WTC11 (cell line): ENCODE data around the gene ZNF608. TPM values are rescaled to one million over a fixed set of nuclear protein-coding genes. Genes with fewer than 3 reads are reported as not detected.
A peak's percentile ranks its signal among the peaks of the same experiment; 100 is the strongest.

Source experiments
- ATAC-seq: fragments of 200-7000 bp; cut with Tn5 transposase; 2 replicates; pipeline ENCODE4 v1.10.0; 2021; ENCODE audit warnings: mild to moderate bottlenecking, moderate library complexity
- CTCF ChIA-PET: fragments of 300-600 bp; sonication (Branson Sonifier 250); formaldehyde crosslinking; loops from one replicate; lab custom pipeline; 2021; ENCODE audit warnings: antibody characterized with exemption; lab: Charles Lee
- POLR2A ChIA-PET: fragments of 350-600 bp; sonication (Branson Sonifier 250); formaldehyde crosslinking; loops from one replicate; lab custom pipeline; 2021; ENCODE audit warnings: antibody characterized with exemption; lab: Charles Lee
- DNase-seq: peaks from one replicate; pipeline ENCODE4 v3.0.0; 2021; ENCODE audit warnings: low spot score
- H3K27ac Mint-ChIP-seq: 2 replicates; pipeline ENCODE4 v1.8.0; 2021; ENCODE audit warnings: mixed read lengths
- H3K27me3 Mint-ChIP-seq: 2 replicates; pipeline ENCODE4 v1.8.0; 2021; ENCODE audit warnings: low read depth, mild to moderate bottlenecking, moderate library complexity, mixed read lengths
- H3K36me3 Mint-ChIP-seq: 2 replicates; pipeline ENCODE4 v1.8.0; 2021; ENCODE audit warnings: mixed read lengths
- H3K4me1 Mint-ChIP-seq: 2 replicates; pipeline ENCODE4 v1.8.0; 2022; ENCODE audit warnings: mixed read lengths
- H3K4me3 Mint-ChIP-seq: 2 replicates; pipeline ENCODE4 v1.8.0; 2021; ENCODE audit warnings: mild to moderate bottlenecking, moderate library complexity, mixed read lengths
- H3K9me3 Mint-ChIP-seq: 2 replicates; pipeline ENCODE4 v1.8.0; 2021; ENCODE audit warnings: mixed read lengths
- ELF4 ChIP-seq: sonication (generic); formaldehyde crosslinking; IDR thresholded peaks from 2 replicates; pipeline ENCODE4 v1.8.1; 2022; ENCODE audit warnings: low read depth, mild to moderate bottlenecking, moderate library complexity, missing genetic modification reagents
- ETV6 ChIP-seq: sonication (generic); formaldehyde crosslinking; IDR thresholded peaks from 2 replicates; pipeline ENCODE4 v1.8.1; 2022; ENCODE audit warnings: mild to moderate bottlenecking, missing genetic modification reagents
- NR1H2 ChIP-seq: sonication (generic); formaldehyde crosslinking; IDR thresholded peaks from 2 replicates; pipeline ENCODE4 v1.9.0; 2021; ENCODE audit warnings: mild to moderate bottlenecking, moderate library complexity, missing genetic modification reagents
- PRRX2 ChIP-seq: fragments of 250-450 bp; sonication (Bioruptor Pico); IDR thresholded peaks from 2 replicates; pipeline ENCODE4 v1.8.0; 2021; ENCODE audit warnings: mild to moderate bottlenecking
- SMAD3 ChIP-seq: sonication (generic); formaldehyde crosslinking; IDR thresholded peaks from 2 replicates; pipeline ENCODE4 v1.8.0; 2022; ENCODE audit warnings: missing genetic modification reagents, mild to moderate bottlenecking, borderline replicate concordance
- SMAD4 ChIP-seq: sonication (generic); formaldehyde crosslinking; IDR thresholded peaks from 2 replicates; pipeline ENCODE4 v1.8.0; 2022; ENCODE audit warnings: mild to moderate bottlenecking, missing genetic modification reagents
- TP53 ChIP-seq: sonication (generic); formaldehyde crosslinking; IDR thresholded peaks from 2 replicates; pipeline ENCODE4 v1.8.1; 2023; ENCODE audit warnings: mild to moderate bottlenecking, missing genetic modification reagents
- ZNF138 ChIP-seq: sonication (generic); formaldehyde crosslinking; conservative IDR thresholded peaks from 2 replicates; pipeline ENCODE4 v1.8.1; 2022; ENCODE audit warnings: mild to moderate bottlenecking, moderate library complexity, missing genetic modification reagents
- ZNF219 ChIP-seq: sonication (generic); formaldehyde crosslinking; IDR thresholded peaks from 2 replicates; pipeline ENCODE4 v1.8.0; 2023; ENCODE audit warnings: missing genetic modification reagents, mild to moderate bottlenecking, borderline replicate concordance
- ZNF317 ChIP-seq: sonication (generic); formaldehyde crosslinking; IDR thresholded peaks from 2 replicates; pipeline ENCODE4 v1.8.1; 2023; ENCODE audit warnings: low read depth, mild to moderate bottlenecking, moderate library complexity, missing genetic modification reagents, borderline replicate concordance
- ZNF423 ChIP-seq: fragments of 250-450 bp; sonication (Bioruptor Pico); IDR thresholded peaks from 2 replicates; pipeline ENCODE4 v2.1.2; 2022; ENCODE audit warnings: mild to moderate bottlenecking, moderate library complexity
- total RNA-seq: library from RNA; stranded (reverse); gene quantifications from 3 replicates; pipeline ENCODE4 v1.2.3, GENCODE V29; 2021
- TF ChIP-seq, protein P1 (sequence below): sonication (generic); formaldehyde crosslinking; IDR thresholded peaks from 2 replicates; pipeline ENCODE4 v1.8.0; 2022; ENCODE audit warnings: mild to moderate bottlenecking, missing genetic modification reagents
- TF ChIP-seq, protein P2 (sequence below): sonication (generic); formaldehyde crosslinking; IDR thresholded peaks from 2 replicates; pipeline ENCODE4 v1.8.1; 2023; ENCODE audit warnings: mild to moderate bottlenecking, moderate library complexity, missing genetic modification reagents
- TF ChIP-seq, protein P3 (sequence below): sonication (generic); formaldehyde crosslinking; IDR thresholded peaks from 2 replicates; pipeline ENCODE4 v1.8.0; 2022; ENCODE audit warnings: mild to moderate bottlenecking, missing genetic modification reagents
- TF ChIP-seq, protein P4 (sequence below): sonication (generic); formaldehyde crosslinking; conservative IDR thresholded peaks from 2 replicates; pipeline ENCODE4 v1.8.1; 2022; ENCODE audit warnings: mild to moderate bottlenecking, missing genetic modification reagents
- TF ChIP-seq, protein P5 (sequence below): sonication (generic); formaldehyde crosslinking; IDR thresholded peaks from 2 replicates; pipeline ENCODE4 v1.8.1; 2023; ENCODE audit warnings: mild to moderate bottlenecking, missing genetic modification reagents
- TF ChIP-seq, protein P6 (sequence below): fragments of 250-450 bp; sonication (Bioruptor Pico); IDR thresholded peaks from 2 replicates; pipeline ENCODE4 v1.9.0; 2021; ENCODE audit warnings: mild to moderate bottlenecking
- TF ChIP-seq, protein P7 (sequence below): sonication (generic); formaldehyde crosslinking; IDR thresholded peaks from 2 replicates; pipeline ENCODE4 v1.8.1; 2022; ENCODE audit warnings: low read depth, missing genetic modification reagents, borderline replicate concordance
- TF ChIP-seq, protein P8 (sequence below): fragments of 250-450 bp; sonication (Bioruptor Pico); conservative IDR thresholded peaks from 2 replicates; pipeline ENCODE4 v1.9.0; 2021; ENCODE audit warnings: mild to moderate bottlenecking

Gene ZNF608
- total RNA-seq, 1 experiment from 2014 or later, result 40.6 TPM

DNA sequence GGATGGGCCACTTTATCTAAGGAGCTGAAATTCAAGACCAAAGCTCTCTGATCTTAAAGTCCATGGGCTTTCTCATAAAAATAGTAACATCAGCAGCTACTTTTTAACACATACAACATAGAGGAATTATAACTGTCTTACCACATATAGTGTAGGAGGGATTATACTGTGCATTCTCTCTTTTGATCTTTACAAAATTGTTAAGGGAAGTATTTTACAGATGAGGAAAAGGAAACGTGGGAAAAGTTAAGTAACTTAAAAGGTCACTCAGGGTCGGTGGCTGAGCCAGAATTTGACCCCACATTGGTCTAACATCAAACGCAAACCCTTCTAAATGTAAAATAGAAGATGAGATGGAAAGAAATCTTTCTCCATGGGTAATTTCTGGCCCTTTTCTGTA lies 38.4 kb downstream of the ZNF608 start:
- ChIA-PET POLR2A (no interaction called here), CTCF (interaction anchor here (0.6 kb wide), 1 partner anchor 1835 kb away, joined by 7 read pairs; no protein-coding TSS in a partner anchor)
- Mint-ChIP-seq H3K36me3 (no peaks in the 10 kb centered on the region; the same call in 1 of the 2 replicates), H3K4me3 (peak overlapping the region; percentile 26; the same call in 1 of the 2 replicates), H3K27me3 (no peaks in the 10 kb centered on the region; the same call in 1 of the 2 replicates), H3K27ac (peak overlapping the region; percentile 63), H3K9me3 (no peaks in the 10 kb centered on the region), H3K4me1 (peaks cover 91% of the 10 kb centered on the region)
- no peak for ATAC-seq
- TF ChIP-seq SMAD4 (CRISPR knock-in tag) (no peak), SMAD3 (CRISPR knock-in tag) (no peak), ZNF317 (CRISPR knock-in tag) (no peak), ELF4 (CRISPR knock-in tag) (no peak), ZNF138 (CRISPR knock-in tag) (no peak), ETV6 (CRISPR knock-in tag) (no peak), NR1H2 (no peak), ZNF219 (no peak), TP53 (no peak), ZNF423 (CRISPR knock-in tag) (no peak), PRRX2 (no peak)
- TF ChIP-seq, protein P1, sequence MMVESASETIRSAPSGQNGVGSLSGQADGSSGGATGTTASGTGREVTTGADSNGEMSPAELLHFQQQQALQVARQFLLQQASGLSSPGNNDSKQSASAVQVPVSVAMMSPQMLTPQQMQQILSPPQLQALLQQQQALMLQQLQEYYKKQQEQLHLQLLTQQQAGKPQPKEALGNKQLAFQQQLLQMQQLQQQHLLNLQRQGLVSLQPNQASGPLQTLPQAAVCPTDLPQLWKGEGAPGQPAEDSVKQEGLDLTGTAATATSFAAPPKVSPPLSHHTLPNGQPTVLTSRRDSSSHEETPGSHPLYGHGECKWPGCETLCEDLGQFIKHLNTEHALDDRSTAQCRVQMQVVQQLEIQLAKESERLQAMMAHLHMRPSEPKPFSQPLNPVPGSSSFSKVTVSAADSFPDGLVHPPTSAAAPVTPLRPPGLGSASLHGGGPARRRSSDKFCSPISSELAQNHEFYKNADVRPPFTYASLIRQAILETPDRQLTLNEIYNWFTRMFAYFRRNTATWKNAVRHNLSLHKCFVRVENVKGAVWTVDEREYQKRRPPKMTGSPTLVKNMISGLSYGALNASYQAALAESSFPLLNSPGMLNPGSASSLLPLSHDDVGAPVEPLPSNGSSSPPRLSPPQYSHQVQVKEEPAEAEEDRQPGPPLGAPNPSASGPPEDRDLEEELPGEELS (CRISPR knock-in tag), result no peak
- TF ChIP-seq, protein P2, sequence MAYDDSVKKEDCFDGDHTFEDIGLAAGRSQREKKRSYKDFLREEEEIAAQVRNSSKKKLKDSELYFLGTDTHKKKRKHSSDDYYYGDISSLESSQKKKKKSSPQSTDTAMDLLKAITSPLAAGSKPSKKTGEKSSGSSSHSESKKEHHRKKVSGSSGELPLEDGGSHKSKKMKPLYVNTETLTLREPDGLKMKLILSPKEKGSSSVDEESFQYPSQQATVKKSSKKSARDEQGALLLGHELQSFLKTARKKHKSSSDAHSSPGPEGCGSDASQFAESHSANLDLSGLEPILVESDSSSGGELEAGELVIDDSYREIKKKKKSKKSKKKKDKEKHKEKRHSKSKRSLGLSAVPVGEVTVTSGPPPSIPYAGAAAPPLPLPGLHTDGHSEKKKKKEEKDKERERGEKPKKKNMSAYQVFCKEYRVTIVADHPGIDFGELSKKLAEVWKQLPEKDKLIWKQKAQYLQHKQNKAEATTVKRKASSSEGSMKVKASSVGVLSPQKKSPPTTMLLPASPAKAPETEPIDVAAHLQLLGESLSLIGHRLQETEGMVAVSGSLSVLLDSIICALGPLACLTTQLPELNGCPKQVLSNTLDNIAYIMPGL (CRISPR knock-in tag), result no peak
- TF ChIP-seq, protein P3, sequence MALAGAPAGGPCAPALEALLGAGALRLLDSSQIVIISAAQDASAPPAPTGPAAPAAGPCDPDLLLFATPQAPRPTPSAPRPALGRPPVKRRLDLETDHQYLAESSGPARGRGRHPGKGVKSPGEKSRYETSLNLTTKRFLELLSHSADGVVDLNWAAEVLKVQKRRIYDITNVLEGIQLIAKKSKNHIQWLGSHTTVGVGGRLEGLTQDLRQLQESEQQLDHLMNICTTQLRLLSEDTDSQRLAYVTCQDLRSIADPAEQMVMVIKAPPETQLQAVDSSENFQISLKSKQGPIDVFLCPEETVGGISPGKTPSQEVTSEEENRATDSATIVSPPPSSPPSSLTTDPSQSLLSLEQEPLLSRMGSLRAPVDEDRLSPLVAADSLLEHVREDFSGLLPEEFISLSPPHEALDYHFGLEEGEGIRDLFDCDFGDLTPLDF (CRISPR knock-in tag), result no peak
- TF ChIP-seq, protein P4, sequence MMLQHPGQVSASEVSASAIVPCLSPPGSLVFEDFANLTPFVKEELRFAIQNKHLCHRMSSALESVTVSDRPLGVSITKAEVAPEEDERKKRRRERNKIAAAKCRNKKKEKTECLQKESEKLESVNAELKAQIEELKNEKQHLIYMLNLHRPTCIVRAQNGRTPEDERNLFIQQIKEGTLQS (CRISPR knock-in tag), result no peak
- TF ChIP-seq, protein P5, sequence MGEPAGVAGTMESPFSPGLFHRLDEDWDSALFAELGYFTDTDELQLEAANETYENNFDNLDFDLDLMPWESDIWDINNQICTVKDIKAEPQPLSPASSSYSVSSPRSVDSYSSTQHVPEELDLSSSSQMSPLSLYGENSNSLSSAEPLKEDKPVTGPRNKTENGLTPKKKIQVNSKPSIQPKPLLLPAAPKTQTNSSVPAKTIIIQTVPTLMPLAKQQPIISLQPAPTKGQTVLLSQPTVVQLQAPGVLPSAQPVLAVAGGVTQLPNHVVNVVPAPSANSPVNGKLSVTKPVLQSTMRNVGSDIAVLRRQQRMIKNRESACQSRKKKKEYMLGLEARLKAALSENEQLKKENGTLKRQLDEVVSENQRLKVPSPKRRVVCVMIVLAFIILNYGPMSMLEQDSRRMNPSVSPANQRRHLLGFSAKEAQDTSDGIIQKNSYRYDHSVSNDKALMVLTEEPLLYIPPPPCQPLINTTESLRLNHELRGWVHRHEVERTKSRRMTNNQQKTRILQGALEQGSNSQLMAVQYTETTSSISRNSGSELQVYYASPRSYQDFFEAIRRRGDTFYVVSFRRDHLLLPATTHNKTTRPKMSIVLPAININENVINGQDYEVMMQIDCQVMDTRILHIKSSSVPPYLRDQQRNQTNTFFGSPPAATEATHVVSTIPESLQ, result no peak
- TF ChIP-seq, protein P6, sequence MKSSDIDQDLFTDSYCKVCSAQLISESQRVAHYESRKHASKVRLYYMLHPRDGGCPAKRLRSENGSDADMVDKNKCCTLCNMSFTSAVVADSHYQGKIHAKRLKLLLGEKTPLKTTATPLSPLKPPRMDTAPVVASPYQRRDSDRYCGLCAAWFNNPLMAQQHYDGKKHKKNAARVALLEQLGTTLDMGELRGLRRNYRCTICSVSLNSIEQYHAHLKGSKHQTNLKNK, result no peak
- TF ChIP-seq, protein P7, sequence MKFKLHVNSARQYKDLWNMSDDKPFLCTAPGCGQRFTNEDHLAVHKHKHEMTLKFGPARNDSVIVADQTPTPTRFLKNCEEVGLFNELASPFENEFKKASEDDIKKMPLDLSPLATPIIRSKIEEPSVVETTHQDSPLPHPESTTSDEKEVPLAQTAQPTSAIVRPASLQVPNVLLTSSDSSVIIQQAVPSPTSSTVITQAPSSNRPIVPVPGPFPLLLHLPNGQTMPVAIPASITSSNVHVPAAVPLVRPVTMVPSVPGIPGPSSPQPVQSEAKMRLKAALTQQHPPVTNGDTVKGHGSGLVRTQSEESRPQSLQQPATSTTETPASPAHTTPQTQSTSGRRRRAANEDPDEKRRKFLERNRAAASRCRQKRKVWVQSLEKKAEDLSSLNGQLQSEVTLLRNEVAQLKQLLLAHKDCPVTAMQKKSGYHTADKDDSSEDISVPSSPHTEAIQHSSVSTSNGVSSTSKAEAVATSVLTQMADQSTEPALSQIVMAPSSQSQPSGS (CRISPR knock-in tag), result no peak
- TF ChIP-seq, protein P8, sequence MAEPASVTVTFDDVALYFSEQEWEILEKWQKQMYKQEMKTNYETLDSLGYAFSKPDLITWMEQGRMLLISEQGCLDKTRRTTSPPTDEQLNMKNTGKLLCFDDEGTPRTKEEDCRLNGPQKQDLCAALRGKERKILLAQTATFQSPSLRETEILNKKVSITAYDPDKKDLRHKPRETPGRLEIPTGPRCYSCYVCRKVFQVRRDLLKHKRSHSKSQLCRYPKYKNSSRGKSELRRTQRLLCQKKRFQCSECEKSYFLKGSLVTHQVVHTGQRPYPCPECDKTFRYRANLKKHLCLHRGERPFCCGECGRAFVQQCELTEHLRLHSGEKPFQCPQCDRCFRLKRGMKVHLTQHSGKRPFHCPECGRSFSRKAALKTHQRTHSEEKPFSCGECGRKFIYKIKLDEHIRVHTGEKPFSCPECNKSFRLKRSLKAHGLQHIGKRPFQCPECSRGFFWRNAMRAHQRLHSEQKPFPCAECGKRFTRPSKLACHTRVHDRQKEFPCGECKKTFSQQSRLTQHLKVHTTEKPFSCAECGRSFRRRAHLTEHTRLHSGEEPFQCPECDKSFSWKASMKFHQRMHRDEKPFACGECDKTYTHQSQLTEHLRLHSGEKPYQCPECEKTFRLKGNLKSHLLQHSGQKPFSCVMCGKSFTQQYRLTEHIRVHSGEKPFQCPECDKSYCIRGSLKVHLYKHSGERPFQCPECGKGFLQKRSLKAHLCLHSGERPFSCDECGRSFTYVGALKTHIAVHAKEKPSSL (CRISPR knock-in tag), result no peak
- DNase-seq, result no peak
